GM21390 (cell line): ENCODE results near the gene PRND.
"Not testable (repeated sequence)": the region's sequence is repeated elsewhere in the genome, so short reads cannot be mapped to it uniquely, and the experiment has no call there.

Source experiments
- ATAC-seq: cut with Tn5 transposase; IDR thresholded peaks from one replicate; pipeline ENCODE4 v1.9.1; 2021; ENCODE audit not compliant: unreplicated experiment

PRND gene

DNA sequence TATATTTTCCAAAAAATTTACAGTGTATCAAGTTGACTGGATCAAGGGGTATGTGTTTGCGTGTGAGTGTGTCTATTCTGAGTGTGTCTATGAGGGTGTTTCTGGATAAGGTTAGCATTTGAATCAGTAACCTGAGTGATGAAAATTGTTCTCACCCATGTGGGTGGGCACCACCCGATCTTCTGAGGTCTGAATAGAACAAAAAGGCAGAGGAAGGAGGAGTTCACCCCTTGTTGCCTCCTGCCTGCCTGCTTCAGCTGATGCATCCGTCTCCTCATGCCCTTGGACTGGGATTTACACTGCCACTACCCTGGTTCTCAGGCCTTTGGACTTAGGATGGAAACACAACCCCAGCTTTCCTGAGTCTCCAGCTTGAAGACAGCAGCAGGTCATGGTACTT, 13.7 kb upstream of the PRND start:
- no peak for ATAC-seq

DNA sequence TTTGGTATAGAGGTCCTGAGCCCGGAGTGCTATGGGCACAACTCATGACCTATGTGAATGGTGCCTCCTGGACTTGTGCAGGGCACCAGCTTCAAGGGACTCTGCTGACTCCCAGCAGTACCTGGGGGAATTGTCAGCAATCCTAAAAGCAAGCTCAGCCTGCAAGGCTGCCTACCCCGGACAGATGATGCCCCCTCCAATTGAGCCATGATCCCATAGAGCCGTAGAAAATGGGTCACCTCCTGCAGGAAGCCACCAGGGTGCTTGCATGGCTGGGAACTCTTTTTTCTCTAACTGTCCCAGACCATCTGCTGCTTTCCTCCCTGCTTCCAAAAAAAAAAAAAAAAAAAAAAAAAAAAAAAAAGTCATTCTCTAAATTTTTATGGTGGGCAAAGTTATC, 12.9 kb upstream of the PRND start:
- ATAC-seq, result no peak

- ATAC-seq, result no peak
Observed at GRCh38 chr20:4709261-4710105, 12.2 kb upstream of the PRND start.

- no peak for ATAC-seq
Observed at GRCh38 chr20:4710106-4710475, 11.6 kb upstream of the PRND start.

DNA sequence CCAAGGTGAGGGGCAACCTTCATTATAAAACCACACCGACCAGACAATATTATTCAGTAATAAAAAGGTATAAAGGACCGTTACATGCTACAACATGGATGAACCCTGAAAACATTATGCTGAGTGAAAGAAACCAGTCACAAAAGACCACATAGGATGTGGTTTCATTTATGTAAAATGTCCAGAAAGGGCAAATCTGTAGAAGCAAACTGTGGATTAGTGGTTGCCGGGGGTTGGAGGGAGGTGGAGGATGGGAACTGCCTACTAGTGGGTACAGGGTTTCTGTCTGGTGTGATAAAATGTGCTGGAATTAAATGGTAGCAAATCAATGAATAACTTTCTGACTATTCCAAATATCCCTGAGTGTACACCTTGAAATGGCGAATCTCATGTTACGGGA, 10.2 kb upstream of the PRND start:
- ATAC-seq, result no peak

DNA sequence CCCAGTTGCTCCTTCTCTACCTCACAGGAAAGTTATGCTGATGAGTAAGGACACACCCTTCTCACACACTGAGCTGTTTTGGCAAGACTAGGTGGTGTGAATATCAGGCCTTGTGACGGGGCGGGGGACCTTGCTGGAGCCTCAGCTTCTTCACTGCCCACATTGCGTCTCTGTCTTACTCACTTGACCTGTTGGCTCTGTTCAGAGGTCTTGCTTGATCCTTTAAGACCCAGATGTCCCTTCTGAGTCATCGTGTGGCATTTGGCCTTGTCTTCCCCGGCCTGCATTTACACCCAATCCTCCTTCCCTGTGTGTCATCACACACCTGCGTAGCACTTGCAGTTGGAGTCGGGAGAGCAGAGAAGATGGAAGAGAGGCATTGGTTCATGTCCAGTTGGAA, 8.3 kb upstream of the PRND start:
- ATAC-seq, result no peak

DNA sequence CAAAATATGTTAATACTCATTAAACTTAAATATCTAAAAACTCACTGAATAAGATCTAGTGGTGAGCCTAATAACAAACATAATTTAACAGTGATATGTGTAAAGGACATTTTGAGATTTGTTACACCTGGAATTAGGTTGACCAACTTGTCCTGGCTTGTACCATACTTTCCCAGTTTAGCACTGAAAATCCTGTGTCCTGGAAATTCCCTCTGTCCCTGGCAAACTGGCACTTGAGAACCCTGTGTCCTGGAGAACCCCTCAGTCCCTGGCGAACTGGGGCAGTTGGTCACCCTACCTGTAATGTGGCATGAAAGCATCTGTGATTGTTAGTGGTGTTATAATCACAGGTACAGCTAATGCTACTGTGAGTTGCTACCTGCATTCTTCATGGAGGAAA, 6.9 kb upstream of the PRND start:
- ATAC-seq, result no peak

DNA sequence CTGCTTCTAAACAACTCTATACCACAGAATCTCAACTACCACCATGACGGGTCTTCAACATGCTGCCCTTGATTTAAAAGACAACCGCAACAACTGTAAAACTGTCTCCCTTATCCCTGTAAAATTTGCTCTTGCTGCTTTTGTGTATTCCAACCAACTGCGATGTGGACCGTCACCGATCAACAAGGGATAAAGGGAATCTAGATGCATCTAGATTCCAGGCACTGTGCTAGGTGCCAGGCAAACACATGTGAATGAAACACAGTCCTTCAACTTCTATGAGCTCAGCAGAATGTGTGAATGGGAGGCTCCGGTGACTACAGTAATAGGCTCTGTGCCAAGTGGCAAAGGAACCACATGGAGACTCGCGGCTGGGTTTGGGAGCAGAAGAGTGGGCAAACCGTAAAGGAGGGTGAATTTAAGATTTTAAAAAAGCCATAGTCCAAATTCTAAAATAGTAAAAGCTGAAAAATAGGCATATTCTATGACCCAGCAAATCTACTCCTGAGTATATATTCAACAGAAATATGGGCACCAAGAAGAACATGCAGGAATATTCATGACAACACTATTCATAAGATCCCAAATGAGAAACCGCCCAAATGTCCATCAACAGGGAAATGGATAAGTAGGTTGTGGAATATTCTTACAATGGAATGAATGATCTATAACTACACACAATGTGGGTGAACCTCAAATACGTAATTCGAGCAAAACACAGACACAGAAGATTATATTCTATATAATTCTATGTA, 3.7 kb upstream of the PRND start:
- no peak for ATAC-seq

GRCh38 chr20:4719190-4719589, 2.5 kb upstream of the PRND start:
- ATAC-seq, result no peak

GRCh38 chr20:4720041-4720976, 1.4 kb upstream of the PRND start:
- peak; percentile 88 for ATAC-seq

GRCh38 chr20:4720977-4721349, 746 bp upstream of the PRND start:
- ATAC-seq, result peak; percentile 7

- ATAC-seq, result no peak
Observed at GRCh38 chr20:4722571-4722970, 862 bp downstream of the PRND start.

DNA sequence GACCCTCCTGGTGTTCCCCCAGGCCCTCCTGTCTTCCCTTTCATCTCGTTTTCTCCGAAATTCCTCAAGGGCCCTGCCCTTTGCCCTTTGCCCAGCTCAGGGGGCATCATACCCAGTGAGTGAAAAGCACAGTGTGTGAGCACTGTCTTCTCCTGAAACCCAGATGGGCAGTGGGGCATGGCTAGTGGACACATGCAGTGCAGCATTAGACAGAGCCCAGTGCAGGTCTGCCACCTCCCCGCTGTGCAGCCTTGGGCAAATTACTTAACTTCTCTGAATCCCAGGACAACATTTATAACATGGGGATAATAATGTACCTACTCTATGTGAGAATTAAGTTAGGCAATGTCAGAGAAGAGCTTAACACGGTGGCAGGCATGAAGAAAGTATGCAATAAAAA, 1.3 kb downstream of the PRND start:
- no peak for ATAC-seq

DNA sequence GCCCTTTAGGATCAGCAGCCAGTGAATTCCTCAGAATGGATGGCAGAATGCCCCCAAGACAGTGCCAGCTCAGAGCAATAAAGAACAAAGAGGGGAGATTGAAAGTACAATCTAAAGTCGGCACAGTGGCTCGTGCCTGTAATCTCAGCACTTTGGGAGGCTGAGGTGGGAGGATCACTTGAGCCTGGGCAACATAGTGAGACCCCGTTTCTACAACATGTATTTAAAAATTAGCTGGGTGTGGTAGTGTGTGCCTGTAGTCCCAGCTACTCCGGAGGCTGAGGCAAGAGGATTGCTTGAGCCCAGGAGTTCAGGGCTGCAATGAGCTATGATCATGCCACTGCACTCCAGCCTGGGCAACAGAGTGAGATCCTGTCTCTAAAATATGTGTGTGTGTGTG, 1.8 kb downstream of the PRND start:
- not testable (repeated sequence) for ATAC-seq

DNA sequence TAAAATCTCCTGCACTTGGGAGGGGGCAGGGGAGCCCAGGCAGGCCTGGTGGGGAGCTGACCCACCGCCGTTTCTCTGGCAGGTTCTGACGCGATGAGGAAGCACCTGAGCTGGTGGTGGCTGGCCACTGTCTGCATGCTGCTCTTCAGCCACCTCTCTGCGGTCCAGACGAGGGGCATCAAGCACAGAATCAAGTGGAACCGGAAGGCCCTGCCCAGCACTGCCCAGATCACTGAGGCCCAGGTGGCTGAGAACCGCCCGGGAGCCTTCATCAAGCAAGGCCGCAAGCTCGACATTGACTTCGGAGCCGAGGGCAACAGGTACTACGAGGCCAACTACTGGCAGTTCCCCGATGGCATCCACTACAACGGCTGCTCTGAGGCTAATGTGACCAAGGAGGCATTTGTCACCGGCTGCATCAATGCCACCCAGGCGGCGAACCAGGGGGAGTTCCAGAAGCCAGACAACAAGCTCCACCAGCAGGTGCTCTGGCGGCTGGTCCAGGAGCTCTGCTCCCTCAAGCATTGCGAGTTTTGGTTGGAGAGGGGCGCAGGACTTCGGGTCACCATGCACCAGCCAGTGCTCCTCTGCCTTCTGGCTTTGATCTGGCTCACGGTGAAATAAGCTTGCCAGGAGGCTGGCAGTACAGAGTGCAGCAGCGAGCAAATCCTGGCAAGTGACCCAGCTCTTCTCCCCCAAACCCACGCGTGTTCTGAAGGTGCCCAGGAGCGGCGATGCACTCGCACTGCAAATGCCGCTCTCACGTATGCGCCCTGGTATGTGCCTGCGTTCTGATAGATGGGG, 3.0 kb downstream of the PRND start:
- ATAC-seq, result no peak

DNA sequence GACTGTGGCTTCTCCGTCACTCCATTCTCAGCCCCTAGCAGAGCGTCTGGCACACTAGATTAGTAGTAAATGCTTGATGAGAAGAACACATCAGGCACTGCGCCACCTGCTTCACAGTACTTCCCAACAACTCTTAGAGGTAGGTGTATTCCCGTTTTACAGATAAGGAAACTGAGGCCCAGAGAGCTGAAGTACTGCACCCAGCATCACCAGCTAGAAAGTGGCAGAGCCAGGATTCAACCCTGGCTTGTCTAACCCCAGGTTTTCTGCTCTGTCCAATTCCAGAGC, 3.5 kb downstream of the PRND start:
- no peak for ATAC-seq

DNA sequence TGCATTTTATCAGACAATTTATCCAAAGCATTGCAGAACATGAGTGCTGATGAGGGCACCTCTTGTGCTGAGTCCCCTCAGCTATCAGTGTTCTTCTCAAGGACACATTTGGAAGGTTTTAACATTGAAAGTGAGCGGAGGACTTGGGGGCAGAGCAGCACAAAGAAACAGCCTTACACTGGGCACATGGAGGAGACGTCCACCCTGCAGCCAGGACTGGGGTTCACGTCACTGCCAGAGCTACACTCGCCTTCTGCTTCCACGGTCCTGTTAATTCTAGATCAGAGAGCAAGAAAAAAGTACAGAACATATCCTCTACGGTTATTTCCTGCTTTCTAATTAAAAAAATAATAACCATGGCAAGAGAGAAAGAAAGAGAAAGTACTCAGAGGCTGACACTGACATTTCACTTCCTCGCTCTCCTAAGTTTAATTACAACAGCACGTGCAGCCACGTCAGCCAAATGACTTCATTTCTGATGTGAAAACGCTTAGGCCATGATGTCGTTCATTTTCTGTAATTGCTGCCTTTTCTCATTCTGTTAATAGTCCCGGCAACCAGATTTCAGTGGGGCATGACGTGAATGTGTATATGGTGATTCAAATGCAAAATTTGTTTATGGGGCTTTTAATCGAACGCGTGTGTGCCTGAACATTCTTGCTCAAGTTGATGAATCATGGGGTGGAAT, 5.1 kb downstream of the PRND start:
- peak; percentile 69 for ATAC-seq

- no peak for ATAC-seq
Observed at GRCh38 chr20:4728120-4728760, 6.5 kb downstream of the PRND start.

- no peak for ATAC-seq
Observed at GRCh38 chr20:4729265-4729664, 7.6 kb downstream of the PRND start.

DNA sequence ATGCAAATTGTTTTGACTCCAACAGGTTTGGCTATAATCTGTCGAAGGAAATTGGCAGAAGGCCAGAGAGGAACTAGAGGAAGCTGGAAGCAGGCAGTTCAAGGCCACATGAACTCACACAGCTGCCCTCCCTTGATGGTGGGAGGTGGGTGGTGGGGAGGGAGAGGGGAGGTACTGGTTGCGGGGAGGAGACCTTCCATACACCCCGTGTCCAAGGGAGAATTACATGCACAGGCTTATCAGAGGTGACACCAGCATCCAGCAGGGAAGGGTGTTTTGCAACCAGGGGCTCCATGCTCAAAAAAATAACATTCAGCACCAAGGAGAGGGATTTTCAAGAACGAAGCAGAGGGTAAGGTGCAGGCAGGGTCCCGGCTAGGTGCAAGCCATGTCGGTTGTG, 9.1 kb downstream of the PRND start:
- no peak for ATAC-seq
